NCI-H1092 (cell line): ENCODE measurements around the gene SLC2A6.
"Not testable (repeated sequence)": the region's sequence is repeated elsewhere in the genome, so short reads cannot be mapped to it uniquely, and the experiment has no call there.

Source experiments
- DNase-seq: peaks from one replicate; lab custom pipeline; 2025; lab: John Stamatoyannopoulos, UW

Gene SLC2A6

GRCh38 chr9:133460405-133461175 lies 18.3 kb downstream of the SLC2A6 start:
- peak; percentile 57 for DNase-seq

- DNase-seq, result peak; percentile 99
Observed at GRCh38 chr9:133459476-133460404, 19.2 kb downstream of the SLC2A6 start, which contains the start of gene CACFD1. Gene CACFD1 (plus strand): TSS chr9:133459978. CDS start chr9:133460067, 89 bp downstream.

GRCh38 chr9:133458643-133459312 lies 20.1 kb downstream of the SLC2A6 start:
- DNase-seq, result no peak

GRCh38 chr9:133457748-133458147 lies 21.2 kb downstream of the SLC2A6 start:
- DNase-seq, result no peak

- DNase-seq, result no peak
Observed at GRCh38 chr9:133457233-133457632, 21.7 kb downstream of the SLC2A6 start.

- DNase-seq, result no peak
Observed at GRCh38 chr9:133456409-133456808, 22.5 kb downstream of the SLC2A6 start.

- DNase-seq, result no peak
Observed at GRCh38 chr9:133455936-133456335, 23.0 kb downstream of the SLC2A6 start.

GRCh38 chr9:133454943-133455673 lies 23.8 kb downstream of the SLC2A6 start:
- DNase-seq, result no peak

- no peak for DNase-seq
Observed at GRCh38 chr9:133454325-133454724, 24.6 kb downstream of the SLC2A6 start.

- DNase-seq, result no peak
Observed at GRCh38 chr9:133453651-133454050, 25.2 kb downstream of the SLC2A6 start.

- no peak for DNase-seq
Observed at GRCh38 chr9:133452562-133452961, 26.3 kb downstream of the SLC2A6 start.

GRCh38 chr9:133451865-133452264 lies 27.0 kb downstream of the SLC2A6 start:
- DNase-seq, result not testable (repeated sequence)

GRCh38 chr9:133449760-133450159 lies 29.1 kb downstream of the SLC2A6 start:
- no peak for DNase-seq

- no peak for DNase-seq
Observed at GRCh38 chr9:133448487-133448972, 30.4 kb downstream of the SLC2A6 start.

- DNase-seq, result no peak
Observed at GRCh38 chr9:133445293-133445969, 33.5 kb downstream of the SLC2A6 start.

- DNase-seq, result no peak
Observed at GRCh38 chr9:133443982-133444381, 34.9 kb downstream of the SLC2A6 start.

GRCh38 chr9:133443248-133443647 lies 35.7 kb downstream of the SLC2A6 start:
- DNase-seq, result no peak

- DNase-seq, result no peak
Observed at GRCh38 chr9:133441571-133441970, 37.3 kb downstream of the SLC2A6 start.

GRCh38 chr9:133440874-133441273 lies 38.0 kb downstream of the SLC2A6 start:
- DNase-seq, result no peak

GRCh38 chr9:133439337-133439736 lies 39.6 kb downstream of the SLC2A6 start:
- no peak for DNase-seq
